NCI-H345 treated with DMSO at 0.1 percent for 48 hours (cell line): ENCODE measurements around the gene CEMIP.
A peak's percentile ranks its signal among the peaks of the same experiment; 100 is the strongest.

Source experiments
- DNase-seq: peaks from one replicate; lab custom pipeline; 2025; ENCODE audit not compliant: unreplicated experiment; lab: John Stamatoyannopoulos, UW

Gene CEMIP

GRCh38 chr15:80846031-80846815 is 67.1 kb downstream of the CEMIP start:
- no peak for DNase-seq

GRCh38 chr15:80849308-80849707 is 70.1 kb downstream of the CEMIP start:
- no peak for DNase-seq

- no peak for DNase-seq
Measured at GRCh38 chr15:80850941-80851451, 71.8 kb downstream of the CEMIP start.

GRCh38 chr15:80852676-80853075 is 73.5 kb downstream of the CEMIP start:
- no peak for DNase-seq

- no peak for DNase-seq
Measured at GRCh38 chr15:80854104-80854503, 74.9 kb downstream of the CEMIP start.

- DNase-seq = no peak
Measured at GRCh38 chr15:80855206-80855605, 76.0 kb downstream of the CEMIP start.

GRCh38 chr15:80856400-80856799 is 77.2 kb downstream of the CEMIP start:
- DNase-seq = no peak

- DNase-seq = peak; percentile 44
Measured at GRCh38 chr15:80856809-80857377, 77.7 kb downstream of the CEMIP start.

- DNase-seq = no peak
Measured at GRCh38 chr15:80861731-80862170, 82.6 kb downstream of the CEMIP start.

GRCh38 chr15:80864666-80865065 is 85.5 kb downstream of the CEMIP start:
- no peak for DNase-seq

GRCh38 chr15:80866936-80867335 is 87.8 kb downstream of the CEMIP start:
- DNase-seq = no peak

- no peak for DNase-seq
Measured at GRCh38 chr15:80870366-80870765, 91.2 kb downstream of the CEMIP start.

GRCh38 chr15:80870893-80871292 is 91.7 kb downstream of the CEMIP start:
- no peak for DNase-seq

GRCh38 chr15:80871858-80872257 is 92.7 kb downstream of the CEMIP start:
- DNase-seq = no peak

- DNase-seq = no peak
Measured at GRCh38 chr15:80873366-80873952, 94.3 kb downstream of the CEMIP start.

- no peak for DNase-seq
Measured at GRCh38 chr15:80875568-80876347, 96.6 kb downstream of the CEMIP start.

- DNase-seq = no peak
Measured at GRCh38 chr15:80876348-80876674, 97.1 kb downstream of the CEMIP start.

GRCh38 chr15:80878242-80878866 is 99.2 kb downstream of the CEMIP start:
- DNase-seq = no peak

- no peak for DNase-seq
Measured at GRCh38 chr15:80878867-80879250, 99.7 kb downstream of the CEMIP start.

GRCh38 chr15:80880086-80880485 is 100.9 kb downstream of the CEMIP start:
- DNase-seq = no peak

- DNase-seq = no peak
Measured at GRCh38 chr15:80883641-80884040, 104.5 kb downstream of the CEMIP start.
